ENCODE measurements around the gene KLHDC4. TPM values are rescaled to one million over a fixed set of nuclear protein-coding genes. Genes with fewer than 3 reads are reported as not detected.

The KLHDC4 gene
- polyA plus RNA-seq, 3 donors: 11.2 to 26.4 (median 12.6) TPM

DNA sequence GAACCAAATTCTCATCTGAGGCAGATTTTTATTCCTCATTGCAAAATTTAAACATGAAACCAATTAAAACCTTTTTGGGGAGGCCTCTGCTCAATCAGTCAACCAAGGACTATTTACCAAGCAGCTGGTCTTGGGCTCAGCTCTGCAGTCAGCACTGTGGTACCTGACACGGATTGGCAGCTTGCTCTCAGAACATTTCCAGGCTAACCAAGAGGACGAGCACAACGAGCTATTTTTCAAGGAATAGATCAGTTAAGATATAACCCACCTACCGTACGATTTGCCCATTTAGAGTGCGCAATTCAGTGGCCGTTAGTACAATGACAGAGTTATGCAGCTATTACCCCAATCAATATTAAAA is 26.4 kb upstream of the KLHDC4 start:
- H3K36me3 ChIP-seq (replicated peaks in 1 of 2; ENCODE audit: control insufficient read depth in 1 of 2, insufficient read depth in 2 of 2, low read length in 2 of 2): no peaks in the 10 kb centered on the region
- DNase-seq: no peak
- no peak overlapping the region for H2AFZ ChIP-seq (ENCODE audit: insufficient read depth, low read depth, low read length, poor library complexity, severe bottlenecking)
- H3K79me2 ChIP-seq (ENCODE audit: insufficient read depth, low read length): no peaks in the 10 kb centered on the region
- H3K4me3 ChIP-seq (replicated peaks in 1 of 3; ENCODE audit: low read depth in 2 of 3, low read length in 3 of 3): no peak overlapping the region
- H3K9me3 ChIP-seq (replicated peaks in 1 of 2; ENCODE audit: control insufficient read depth in 1 of 2, insufficient read depth in 1 of 2, low read length in 2 of 2): no peaks in the 10 kb centered on the region
- peaks cover 12% of the 10 kb centered on the region for H3K4me1 Mint-ChIP-seq
- TF ChIP-seq CTCF (IDR thresholded peaks at IDR 0.05): no peak
- no peak overlapping the region for H3K27ac Mint-ChIP-seq
- no peak overlapping the region for H3K4me2 ChIP-seq (replicated peaks; ENCODE audit: extremely low read depth, low read length, poor library complexity, severe bottlenecking)
- no peak overlapping the region for H3K9ac ChIP-seq (ENCODE audit: insufficient read depth, low read length, poor library complexity, severe bottlenecking)
- H3K27ac ChIP-seq (ENCODE audit: low read depth in 1 of 2, low read length in 2 of 2): no peak overlapping the region
- 86% methylated on average over 1 of the region's 7 CpGs for WGBS (ENCODE audit: insufficient coverage)
- peaks cover 12 to 16% of the 10 kb centered on the region in 2 donors for H3K4me1 ChIP-seq (ENCODE audit: control insufficient read depth in 1 of 2, insufficient read depth in 2 of 2, low read length in 2 of 2)
- no peaks in the 10 kb centered on the region for H3K27me3 ChIP-seq (ENCODE audit: control insufficient read depth in 2 of 2, insufficient read depth in 2 of 2, low read length in 2 of 2)
- H3K9me3 Mint-ChIP-seq: no peaks in the 10 kb centered on the region
- peaks cover 2 to 3% (median 3%) of the 10 kb centered on the region in 3 donors for H3K27me3 Mint-ChIP-seq (ENCODE audit: low read depth in 3 of 3)
- no peaks in the 10 kb centered on the region for H3K36me3 Mint-ChIP-seq
- no peak overlapping the region for H3K4me3 Mint-ChIP-seq
- H4K20me1 ChIP-seq (ENCODE audit: insufficient read depth, low read length): no peaks in the 10 kb centered on the region
- intact Hi-C loops (cut with micrococcal nuclease): no loop called here

DNA sequence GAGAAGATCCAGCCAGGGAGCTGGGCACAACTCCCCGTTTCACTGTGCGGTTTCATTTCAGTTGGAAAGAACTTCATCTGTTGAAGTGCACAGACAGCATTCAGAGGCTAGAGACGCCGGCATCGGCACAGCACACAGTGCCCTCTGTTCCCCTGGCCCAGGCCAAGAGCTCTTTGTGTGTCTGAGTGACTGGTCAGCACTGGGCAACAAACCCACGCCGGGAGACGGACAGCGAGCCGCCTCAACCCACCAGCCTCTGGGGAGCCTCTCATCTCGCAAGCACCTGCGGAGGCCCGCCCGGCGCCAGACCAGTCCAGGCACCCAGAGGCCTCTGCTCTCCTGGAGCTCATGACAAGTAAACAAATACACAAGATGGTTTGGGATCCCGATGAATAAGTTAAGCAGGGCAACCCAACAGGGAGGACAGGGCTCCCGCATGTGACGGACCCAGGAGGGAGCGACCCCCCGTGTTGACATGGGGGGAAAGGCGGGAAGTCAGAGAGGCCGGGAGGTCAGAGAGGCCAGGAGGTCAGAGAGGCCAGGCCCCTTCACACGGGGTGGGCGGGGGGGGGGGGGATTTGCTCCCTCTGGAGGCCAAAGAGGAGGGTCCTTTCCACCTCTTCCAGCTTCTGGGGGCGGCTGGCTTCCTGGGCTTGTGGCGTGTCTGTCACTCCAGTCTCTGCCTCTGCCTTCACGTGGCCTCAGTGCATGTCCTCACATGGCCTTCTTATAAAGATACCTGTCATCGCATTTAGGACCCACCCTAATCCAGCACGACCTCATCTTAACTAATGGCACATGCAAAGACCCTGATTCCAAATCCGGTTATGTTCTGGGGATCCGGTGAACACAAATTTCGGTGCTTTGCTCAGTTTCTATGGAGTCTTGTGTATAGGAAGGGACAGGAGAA is 25.8 kb upstream of the KLHDC4 start:
- Histone ChIP-seq H3K36me3 (replicated peaks in 1 of 2; ENCODE audit: control insufficient read depth in 1 of 2, insufficient read depth in 2 of 2, low read length in 2 of 2) (no peaks in the 10 kb centered on the region), H3K4me1 (ENCODE audit: control insufficient read depth in 1 of 2, insufficient read depth in 2 of 2, low read length in 2 of 2) (peaks cover 12 to 16% of the 10 kb centered on the region in 2 donors), H3K27ac (ENCODE audit: low read depth in 1 of 2, low read length in 2 of 2) (no peak overlapping the region), H4K20me1 (ENCODE audit: insufficient read depth, low read length) (no peaks in the 10 kb centered on the region), H3K4me2 (replicated peaks; ENCODE audit: extremely low read depth, low read length, poor library complexity, severe bottlenecking) (no peak overlapping the region), H3K4me3 (replicated peaks in 1 of 3; ENCODE audit: low read depth in 2 of 3, low read length in 3 of 3) (no peak overlapping the region), H3K9me3 (replicated peaks in 1 of 2; ENCODE audit: control insufficient read depth in 1 of 2, insufficient read depth in 1 of 2, low read length in 2 of 2) (no peaks in the 10 kb centered on the region), H3K9ac (ENCODE audit: insufficient read depth, low read length, poor library complexity, severe bottlenecking) (no peak overlapping the region), H3K79me2 (ENCODE audit: insufficient read depth, low read length) (no peaks in the 10 kb centered on the region), H3K27me3 (ENCODE audit: control insufficient read depth in 2 of 2, insufficient read depth in 2 of 2, low read length in 2 of 2) (no peaks in the 10 kb centered on the region), H2AFZ (ENCODE audit: insufficient read depth, low read depth, low read length, poor library complexity, severe bottlenecking) (no peak overlapping the region)
- Mint-ChIP-seq H3K4me1 (peaks cover 12% of the 10 kb centered on the region), H3K4me3 (no peak overlapping the region), H3K36me3 (no peaks in the 10 kb centered on the region), H3K27me3 (ENCODE audit: low read depth in 3 of 3) (peaks cover 2 to 3% (median 3%) of the 10 kb centered on the region in 3 donors), H3K9me3 (no peaks in the 10 kb centered on the region), H3K27ac (peak overlapping the region in 2 of 7 donors; percentile 19 to 42)
- 91% methylated on average over 13 of the region's 32 CpGs for WGBS (ENCODE audit: insufficient coverage)
- TF ChIP-seq CTCF (IDR thresholded peaks at IDR 0.05): no peak
- intact Hi-C loops (cut with micrococcal nuclease): no loop called here
- DNase-seq: no peak

Data from CD14-positive monocyte (primary cell).